GM21529 (cell line): ENCODE data around the gene TSHZ2.
"Not testable (repeated sequence)": the region's sequence is repeated elsewhere in the genome, so short reads cannot be mapped to it uniquely, and the experiment has no call there.

ENCODE experiments used
- ATAC-seq: cut with Tn5 transposase; IDR thresholded peaks from one replicate; pipeline ENCODE4 v1.9.1; 2021; ENCODE audit not compliant: unreplicated experiment

TSHZ2 gene

GRCh38 chr20:53023732-53024520 is 51.8 kb downstream of the TSHZ2 start:
- ATAC-seq: no peak

DNA sequence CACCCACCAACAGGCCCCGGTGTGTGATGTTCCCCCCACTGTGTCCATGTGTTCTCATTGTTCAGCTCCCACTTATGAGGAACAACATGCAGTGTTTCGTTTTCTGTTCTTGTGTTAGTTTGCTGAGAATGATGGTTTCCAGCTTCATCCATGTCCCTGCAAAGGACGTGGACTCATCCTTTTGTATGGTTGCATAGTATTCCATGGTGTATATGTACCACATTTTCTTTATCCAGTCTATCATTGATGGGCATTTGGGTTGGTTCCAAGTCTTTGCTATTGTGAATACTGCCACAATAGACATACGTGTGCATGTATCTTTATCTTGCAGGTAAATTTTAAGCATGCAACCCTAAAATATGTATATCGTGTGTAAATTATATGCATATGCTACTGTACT is 52.5 kb downstream of the TSHZ2 start:
- ATAC-seq: not testable (repeated sequence)

- no peak for ATAC-seq
Measured at GRCh38 chr20:53027089-53027488, 54.9 kb downstream of the TSHZ2 start.

DNA sequence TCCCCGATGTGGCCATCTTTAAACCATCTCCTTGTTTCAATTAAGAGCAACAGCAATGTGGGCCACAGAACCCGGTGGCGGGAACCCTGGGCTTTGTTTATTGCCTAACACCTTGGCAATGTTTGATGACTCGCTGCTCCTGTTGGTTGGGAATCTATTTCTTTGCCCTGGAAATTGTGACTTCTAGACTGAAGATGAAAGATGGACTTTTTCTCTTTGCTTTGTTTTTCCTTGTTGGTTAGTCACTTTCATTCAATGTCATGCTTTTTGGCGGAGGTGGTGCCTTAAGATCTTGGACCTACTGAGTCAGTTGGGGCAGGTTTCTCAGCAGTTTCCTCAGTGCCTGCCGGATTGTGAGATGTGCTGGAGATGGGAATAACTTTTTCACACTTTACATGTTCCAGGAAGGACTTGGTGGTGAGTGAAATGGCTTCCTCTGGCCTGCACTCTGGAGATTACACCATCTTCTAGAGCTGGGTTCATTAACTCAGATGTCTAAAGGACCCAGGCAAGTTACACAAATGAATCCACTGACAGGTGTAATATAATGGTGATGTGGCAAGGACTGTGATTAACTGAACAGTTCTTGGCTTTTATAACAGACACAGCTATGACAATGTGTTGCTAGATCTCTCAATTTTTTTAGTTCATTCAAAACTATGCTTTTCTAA is 56.3 kb downstream of the TSHZ2 start:
- no peak for ATAC-seq

DNA sequence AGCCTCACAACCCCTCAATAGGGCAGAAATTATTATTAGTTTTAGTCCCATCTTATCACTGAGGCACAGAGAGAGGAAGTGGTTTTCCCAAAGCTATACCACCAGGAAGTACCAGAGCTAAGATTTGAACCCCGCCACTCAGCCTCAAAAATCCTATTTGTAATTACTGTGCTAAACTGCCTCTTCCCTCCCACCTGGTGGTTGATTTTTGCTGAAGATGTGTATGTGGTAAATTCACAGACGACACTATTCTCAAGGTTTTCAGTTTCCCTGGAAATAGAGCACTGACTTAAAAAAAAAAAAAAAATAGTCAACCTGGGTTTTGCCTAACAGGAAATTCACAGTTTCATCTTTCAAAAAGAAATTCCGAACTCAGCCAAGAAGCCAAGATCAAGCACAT is 57.9 kb downstream of the TSHZ2 start:
- ATAC-seq: no peak

DNA sequence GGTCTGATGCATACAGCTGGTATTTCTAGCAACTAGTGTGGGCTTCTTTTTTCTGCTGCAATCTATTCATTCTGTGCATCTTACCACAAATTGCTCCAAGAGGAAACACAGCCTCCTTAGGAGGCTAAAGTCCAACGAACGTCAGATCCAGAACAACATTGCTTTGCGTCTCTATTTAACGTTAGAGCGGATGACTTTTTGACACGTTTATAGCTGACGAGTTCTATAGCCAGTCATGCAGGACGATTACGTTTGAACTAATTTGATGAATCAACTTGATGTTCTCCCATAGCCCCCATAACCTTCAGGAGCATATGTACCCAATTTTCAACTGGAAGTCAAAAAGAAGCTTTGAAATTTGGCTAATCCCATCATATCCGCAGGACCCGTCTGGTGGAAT is 59.9 kb downstream of the TSHZ2 start:
- no peak for ATAC-seq

DNA sequence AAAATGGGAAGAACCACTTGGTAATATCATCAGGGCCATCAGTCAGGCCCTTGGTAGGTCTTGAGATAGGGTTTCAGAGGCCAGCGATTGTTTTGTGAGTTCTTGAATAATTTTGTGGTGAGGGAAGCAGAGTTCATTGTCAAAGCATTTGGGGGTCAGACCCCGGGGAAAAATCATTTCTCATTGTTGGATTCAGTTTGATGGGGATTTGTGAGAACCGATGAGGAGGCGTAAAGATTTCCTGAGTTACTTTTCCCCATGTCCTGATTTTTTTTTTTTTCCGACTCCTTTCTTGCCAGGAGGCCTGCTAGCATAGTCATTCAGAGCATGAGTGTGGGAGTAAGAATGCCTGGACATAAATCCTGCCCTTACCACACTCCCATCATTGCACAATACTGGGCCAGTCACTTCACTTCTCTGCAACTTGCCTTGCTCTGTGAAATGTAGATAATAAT is 60.3 kb downstream of the TSHZ2 start:
- no peak for ATAC-seq

- ATAC-seq: no peak
Measured at GRCh38 chr20:53033176-53033575, 61.0 kb downstream of the TSHZ2 start.

- ATAC-seq: no peak
Measured at GRCh38 chr20:53034899-53035298, 62.7 kb downstream of the TSHZ2 start.

- ATAC-seq: no peak
Measured at GRCh38 chr20:53036992-53037391, 64.8 kb downstream of the TSHZ2 start.

- no peak for ATAC-seq
Measured at GRCh38 chr20:53037621-53038020, 65.5 kb downstream of the TSHZ2 start.

GRCh38 chr20:53038299-53038698 is 66.1 kb downstream of the TSHZ2 start:
- ATAC-seq: no peak

DNA sequence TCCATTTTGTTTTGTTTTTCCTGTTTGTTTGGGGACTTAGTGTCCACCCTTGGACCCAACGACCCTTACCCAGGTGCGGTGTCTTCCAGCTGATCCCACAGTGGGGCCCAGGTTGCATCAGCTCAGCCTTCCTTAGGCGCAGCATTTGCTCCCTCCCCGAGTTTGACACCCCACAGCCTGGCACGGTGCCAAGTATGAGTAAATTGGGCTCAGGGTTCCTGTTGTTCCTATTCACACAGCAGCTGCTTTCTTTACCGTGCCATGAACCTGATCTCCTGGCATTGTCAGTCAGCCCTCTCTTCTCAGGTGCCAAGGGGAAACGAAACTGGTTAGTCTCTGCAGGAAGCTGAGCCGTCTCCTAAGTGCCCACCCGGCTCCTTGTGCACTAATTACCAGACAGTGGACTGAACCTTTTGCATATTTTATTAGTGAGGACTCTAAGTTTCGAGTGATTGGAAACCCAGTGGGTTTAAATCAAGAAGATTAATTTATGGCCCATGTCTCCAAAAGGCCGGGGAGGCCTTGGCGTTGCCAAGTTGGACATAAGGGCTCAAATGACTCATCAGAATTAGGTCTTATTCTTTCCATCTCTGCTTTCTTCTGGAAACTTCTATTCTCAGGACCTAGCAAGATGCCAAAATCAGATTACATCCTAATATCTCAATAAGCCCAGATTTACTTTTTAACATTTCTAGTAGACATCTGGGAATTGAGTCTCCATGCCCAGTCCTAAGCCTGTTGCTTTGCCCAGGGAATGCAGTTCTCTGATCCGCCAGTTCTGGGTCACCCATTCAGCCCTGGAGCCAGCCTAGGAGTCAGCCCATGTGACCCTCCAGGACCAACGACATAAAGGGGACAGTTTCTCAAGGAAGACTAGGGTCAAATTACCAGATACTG is 68.8 kb downstream of the TSHZ2 start:
- ATAC-seq: no peak

DNA sequence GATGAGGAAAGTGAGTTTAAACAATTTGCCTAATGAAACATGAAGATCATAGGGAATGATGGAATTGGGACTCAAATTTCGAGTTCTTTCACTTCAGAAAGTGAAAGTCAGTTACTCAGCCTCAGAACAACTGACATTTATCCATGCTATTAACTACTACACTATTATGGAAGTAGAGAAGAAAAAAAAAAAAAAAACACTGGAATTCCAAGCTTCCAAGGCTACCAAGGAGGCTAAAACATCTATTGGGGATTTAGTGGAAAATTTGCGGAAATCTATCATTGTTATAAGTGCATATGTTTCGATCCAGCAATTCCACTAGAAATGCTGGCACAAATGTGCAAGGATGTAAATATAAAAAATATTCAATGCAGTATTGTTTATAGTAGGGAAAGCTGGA is 70.4 kb downstream of the TSHZ2 start:
- ATAC-seq: no peak

- no peak for ATAC-seq
Measured at GRCh38 chr20:53044296-53044695, 72.1 kb downstream of the TSHZ2 start.

DNA sequence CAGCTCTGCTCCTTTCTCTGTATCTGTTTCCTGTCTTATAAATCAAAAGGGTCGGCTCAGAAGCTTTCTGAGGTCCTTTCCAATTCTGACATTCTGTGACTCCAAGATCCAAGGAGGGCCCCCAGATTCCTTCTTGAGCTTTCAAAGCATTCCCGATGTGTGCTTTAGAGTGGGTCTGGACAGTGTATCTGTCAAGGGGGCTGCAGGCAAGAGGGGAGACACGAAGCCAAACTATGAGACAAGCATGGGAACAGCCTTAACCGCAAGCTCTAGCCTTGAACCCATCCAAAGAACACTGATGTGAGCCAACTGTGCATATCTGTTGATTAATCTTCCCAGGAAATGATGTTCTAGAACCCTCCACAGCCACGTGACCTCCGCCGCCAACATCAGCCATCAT is 73.8 kb downstream of the TSHZ2 start:
- ATAC-seq: no peak

DNA sequence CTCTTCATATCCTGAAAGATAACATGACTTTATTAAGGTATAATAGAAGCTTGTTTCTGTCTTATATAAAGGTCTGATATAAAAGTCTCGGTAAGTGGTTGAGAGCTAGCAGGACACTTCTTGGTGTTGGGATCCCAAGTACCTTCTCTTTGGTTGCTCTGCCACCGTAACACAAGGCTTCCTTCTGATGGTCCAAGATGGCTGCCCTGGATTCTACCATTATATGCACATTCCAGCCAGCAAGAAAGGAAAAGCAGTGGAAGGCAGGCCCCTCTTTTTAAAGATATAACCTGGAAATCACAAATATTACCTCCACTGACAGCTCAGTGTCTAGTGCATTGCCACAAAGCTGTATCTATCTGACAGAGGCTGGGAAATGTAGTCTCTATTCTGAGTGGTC is 75.0 kb downstream of the TSHZ2 start:
- no peak for ATAC-seq

DNA sequence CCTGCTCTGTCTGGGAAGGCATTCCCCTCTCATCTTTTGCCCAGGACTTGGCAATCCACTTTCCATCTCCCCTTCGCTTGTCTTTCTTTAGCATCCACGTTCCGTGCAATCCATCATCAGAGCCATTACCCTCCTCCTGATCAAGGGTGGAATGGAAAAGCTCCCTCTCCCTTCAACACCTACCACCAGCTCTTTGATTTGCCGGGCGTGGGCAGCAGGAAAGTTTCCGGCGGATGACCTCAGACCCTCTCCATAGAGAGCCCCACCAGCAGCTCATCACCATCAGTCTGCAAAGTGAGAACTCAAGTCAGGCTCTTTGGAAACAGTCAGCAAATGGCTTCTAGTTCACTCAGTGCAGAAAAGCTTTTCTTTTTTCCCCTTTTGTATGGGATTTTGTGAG is 76.2 kb downstream of the TSHZ2 start:
- no peak for ATAC-seq

- ATAC-seq: no peak
Measured at GRCh38 chr20:53050338-53050737, 78.2 kb downstream of the TSHZ2 start.

GRCh38 chr20:53052380-53052779 is 80.2 kb downstream of the TSHZ2 start:
- ATAC-seq: no peak

DNA sequence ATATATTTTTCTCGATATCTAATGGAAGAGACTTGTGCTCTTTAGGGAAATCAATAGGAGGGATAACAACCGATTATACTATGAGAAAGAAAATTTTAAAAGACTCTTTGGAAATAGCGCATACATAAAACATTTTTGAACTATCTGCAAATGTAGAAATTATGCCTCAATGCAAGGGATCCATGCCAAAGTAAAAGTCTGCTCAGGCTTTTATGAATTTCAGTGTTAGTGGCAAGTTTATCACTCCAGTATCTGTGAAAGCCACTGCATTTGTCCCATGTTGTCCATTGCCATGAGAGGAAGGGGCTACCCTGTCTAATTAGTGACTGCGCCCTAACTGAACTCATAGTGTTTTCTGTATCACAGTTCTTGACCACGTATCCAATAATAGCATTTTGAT is 81.4 kb downstream of the TSHZ2 start:
- no peak for ATAC-seq
